GM21515 (cell line): ENCODE data around the gene RPTOR.

ENCODE experiments used
- ATAC-seq: cut with Tn5 transposase; IDR thresholded peaks from one replicate; pipeline ENCODE4 v1.9.1; 2021; ENCODE audit not compliant: unreplicated experiment

The RPTOR gene

DNA sequence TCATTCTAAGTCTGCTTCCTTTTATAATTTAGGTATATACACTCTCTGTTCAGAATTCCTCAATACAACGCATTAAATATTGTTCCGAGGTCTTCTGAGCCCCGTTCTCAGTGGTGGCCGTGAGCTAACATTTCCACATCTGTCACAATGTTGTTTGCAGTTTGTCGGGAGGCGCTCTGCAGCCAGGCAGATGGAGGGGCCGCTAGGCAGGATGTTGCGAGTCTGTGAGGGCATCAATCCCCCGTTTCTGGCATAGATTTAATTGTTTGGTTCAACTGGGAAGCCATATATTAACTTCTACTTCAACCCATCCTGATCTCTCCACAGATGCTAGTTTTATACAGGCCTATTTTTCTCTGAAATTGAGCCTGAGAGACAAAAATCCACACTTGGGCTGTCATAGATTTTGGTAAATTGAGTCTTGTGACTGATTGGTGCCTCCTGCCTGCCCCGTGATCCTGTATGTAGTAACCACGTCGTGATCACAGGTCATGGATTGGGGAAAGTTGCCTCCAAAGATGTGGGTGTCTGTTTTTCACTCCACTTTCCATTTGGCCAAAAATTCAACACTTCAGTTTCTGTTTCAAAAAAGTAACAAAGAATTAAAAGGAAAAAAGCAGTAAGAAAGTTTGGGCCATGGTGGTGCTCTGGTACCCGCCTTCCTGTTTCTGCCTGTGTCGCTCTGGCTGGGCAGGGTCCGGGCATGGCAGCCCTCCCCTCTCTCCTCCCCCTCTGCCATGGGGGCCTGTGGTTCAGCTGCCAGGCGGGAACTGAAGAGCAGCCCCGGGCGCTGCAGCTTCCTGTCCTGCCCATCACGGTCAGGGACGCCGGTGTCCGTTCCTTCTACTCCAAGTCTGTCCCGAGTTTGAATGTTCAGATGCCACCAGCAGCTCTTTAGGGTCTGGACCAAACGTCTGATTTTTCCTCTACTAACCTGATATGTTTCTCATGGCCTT is 41.5 kb downstream of the RPTOR start:
- ATAC-seq, result no peak

GRCh38 chr17:80586846-80587228 is 42.2 kb downstream of the RPTOR start:
- no peak for ATAC-seq

GRCh38 chr17:80588702-80589383 is 44.2 kb downstream of the RPTOR start:
- ATAC-seq, result no peak

DNA sequence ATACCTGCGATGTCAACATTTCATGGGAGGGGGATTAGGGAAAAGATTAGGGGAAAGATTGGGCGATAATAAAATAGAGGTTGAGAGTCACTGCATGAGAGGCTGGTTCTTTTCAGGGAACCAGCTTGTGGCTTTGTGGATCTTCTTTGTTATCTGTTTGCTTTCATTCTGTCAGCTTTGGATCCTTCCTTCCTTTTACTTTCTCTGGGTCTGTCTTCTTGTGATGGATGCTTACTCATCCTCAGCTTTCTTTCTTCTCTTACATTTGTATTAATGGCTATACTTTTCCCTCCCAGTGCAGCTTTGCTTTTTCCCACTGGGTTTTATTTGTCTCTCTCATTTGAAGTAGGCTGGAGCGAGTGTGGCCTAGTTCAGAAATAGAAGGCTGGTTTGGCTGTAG is 47.1 kb downstream of the RPTOR start:
- no peak for ATAC-seq

- no peak for ATAC-seq
Observed at GRCh38 chr17:80592243-80592642, 47.6 kb downstream of the RPTOR start.

GRCh38 chr17:80593181-80593580 is 48.5 kb downstream of the RPTOR start:
- ATAC-seq, result no peak

- ATAC-seq, result no peak
Observed at GRCh38 chr17:80594431-80595269, 50.0 kb downstream of the RPTOR start.

DNA sequence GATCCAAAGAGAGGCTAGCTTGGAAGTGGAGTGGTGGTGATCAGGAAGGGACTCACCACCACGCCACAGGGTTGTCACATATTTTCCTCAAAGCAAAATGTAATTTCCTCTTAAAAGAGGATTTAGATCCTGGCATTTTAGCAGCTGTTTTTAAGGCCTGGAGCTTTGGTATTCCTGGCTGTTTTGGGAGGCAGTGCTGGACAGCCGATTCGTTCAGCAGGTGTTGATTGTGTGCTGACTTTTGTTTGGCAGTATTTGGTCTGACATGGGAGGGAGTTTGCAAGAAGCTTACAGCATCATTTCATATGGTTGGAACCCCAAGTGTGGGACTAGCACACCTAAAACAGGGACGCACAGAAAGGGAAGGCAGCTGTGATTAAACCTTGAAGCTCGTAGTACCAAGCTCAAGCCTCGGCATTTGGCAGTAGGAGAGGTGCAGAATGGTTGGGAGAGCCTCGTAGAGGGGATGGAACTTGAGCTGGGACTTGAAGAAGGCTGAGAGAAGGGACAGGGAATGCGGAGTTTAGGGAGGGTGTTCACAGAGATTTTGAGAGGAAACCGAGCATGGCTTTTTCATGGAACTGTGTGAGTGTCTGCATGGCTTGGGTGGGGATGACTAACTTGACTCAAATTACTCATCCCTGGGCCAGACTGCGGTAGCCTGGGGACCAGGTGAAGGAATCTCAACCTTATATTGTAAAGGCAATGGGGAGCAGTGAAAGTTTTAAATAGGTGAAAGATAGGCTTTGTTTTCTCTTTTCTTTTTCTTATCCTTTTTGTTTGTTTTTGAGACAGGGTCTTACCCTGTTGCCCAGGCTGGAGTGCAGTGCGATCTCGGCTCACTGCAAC is 52.3 kb downstream of the RPTOR start:
- no peak for ATAC-seq

GRCh38 chr17:80598813-80599545 is 54.3 kb downstream of the RPTOR start:
- ATAC-seq, result no peak

DNA sequence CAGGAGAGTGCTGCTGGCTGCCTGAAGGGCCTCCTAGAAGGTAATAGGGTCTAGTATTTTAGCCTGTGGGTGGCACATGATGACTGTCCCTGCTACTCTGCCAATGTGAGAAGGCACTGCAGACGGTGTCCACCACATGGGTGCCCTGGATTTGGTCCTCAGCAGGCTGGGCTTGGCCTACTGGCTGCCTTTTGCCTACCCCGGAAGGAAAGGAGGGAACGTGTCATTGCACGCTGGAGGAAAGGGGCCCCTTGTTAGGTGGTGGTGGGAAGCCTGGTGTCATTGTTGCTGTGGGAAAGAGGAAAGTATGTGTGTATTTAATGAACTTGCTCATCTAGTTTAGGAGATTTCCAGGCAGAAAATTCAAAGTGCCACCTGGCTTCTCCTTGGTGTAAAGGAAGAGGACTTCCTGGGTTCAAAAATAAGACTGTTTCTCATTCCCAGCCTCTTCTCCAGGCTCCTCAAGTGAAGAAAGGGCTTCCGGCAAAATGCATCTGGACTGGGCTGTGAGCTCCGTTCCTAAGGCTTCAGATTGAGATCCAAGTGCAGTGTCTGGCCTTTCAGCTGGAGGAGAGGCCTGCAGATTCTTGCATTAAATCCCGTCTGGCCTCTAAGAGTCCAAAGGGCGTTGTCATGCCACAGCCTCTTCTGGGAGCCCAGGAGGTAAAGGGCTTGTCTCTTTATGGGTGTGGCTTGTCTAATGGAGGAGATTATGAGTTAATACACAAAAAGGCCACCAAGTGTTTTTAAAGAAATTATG is 55.1 kb downstream of the RPTOR start:
- ATAC-seq, result no peak

DNA sequence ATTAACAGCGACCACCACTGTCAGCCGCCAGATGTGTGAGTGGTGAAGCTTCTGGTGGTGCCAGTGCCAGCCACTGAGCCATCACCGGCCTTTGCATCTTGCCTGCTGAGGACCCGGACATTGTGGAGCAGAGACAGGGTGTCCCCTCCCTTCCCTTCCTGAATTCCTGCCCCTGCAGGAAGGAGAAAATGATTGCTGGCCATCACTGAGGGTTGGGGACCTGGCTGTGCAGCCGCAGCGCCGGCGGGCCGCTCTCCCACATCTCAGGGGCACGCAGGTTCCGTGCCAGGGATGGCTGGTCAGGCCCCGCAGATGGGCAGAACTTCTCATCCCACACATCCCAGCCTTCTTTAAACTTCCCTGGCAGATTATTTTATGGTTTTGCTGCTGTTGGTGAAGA is 56.5 kb downstream of the RPTOR start:
- no peak for ATAC-seq

DNA sequence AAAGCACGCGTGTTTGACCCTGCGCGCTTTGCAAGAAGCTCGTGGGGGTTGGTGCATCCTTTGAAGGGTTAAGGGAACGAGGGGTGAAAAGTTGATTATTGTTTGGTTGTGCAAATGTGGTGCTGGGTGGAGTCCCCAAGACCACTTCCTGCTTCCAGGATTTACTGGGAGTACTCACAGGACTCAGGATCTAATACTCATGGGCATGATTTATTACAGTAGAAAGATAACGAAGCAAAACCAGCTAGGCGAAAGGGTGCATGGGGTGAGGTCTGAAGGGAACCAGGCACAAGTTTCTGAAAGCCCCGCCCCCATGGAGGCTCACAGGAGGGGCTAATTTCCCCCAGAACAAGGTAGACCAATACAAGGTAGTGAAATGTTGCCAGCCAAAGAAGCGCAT is 58.8 kb downstream of the RPTOR start:
- ATAC-seq, result no peak

DNA sequence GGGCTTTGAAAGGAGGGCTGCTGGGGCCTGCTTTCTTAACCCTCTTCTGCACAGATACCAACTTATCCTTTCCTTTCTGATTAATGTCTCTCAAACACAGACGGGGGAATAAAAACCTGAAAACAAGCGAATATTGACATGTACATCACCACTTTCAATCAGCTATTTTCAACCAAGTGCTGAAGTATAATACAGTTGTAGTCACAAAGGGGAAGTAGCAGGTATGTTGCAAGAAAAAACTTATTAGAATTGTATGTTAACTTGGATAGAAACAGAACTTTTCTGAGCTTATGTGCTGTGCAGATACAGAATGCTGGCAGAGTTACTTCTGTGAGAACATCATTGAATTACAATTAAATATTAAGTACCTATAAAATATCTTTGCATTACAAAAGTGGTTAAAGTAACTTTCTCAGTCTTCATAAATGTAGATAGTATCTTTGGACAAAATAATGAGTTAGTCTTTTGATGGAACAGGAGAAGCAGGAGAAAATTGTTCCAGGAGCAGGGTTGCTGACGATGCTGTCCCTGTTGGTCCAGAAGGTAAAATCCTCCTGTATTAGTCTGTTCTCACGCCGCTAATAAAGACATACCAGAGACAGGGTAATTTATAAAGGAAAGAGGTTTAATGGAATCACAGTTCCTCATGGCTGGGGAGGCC is 59.5 kb downstream of the RPTOR start:
- no peak for ATAC-seq

- no peak for ATAC-seq
Observed at GRCh38 chr17:80604670-80605010, 60.0 kb downstream of the RPTOR start.

DNA sequence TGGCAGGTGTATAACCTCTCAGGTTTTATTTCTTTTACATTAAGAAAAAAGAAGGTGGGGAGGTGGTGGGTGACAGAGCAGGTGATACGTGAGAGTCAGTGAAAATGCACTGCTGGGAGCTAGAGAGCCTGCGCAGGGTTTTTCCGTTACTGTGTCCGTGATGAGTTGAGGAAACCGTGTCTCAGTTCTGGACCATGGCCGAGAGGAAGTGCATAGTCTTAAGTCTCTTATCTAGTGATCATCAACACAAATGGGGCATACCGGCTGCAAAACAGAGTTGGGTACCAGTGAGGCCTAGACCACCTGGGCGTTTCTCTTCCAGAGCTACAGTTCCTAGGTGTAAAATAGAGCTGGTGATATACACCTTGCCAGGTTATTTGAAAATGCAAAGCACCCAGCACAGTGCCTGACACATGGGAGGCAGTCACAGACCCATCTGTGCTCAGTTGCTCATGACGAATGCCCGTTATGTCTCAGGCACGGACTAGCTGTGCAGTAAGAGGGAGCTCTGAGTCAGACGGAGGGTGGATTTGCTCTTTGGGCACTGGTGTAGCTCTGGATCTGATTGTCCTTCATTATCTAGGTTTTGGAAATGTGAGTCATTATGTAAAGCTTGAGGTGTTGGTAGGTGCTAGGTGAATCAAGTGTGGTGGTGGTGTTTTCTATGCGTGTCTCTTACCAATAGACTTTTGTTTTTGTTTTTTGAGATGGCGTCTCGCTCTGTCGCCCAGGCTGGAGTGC is 60.9 kb downstream of the RPTOR start:
- ATAC-seq, result peak; percentile 63

DNA sequence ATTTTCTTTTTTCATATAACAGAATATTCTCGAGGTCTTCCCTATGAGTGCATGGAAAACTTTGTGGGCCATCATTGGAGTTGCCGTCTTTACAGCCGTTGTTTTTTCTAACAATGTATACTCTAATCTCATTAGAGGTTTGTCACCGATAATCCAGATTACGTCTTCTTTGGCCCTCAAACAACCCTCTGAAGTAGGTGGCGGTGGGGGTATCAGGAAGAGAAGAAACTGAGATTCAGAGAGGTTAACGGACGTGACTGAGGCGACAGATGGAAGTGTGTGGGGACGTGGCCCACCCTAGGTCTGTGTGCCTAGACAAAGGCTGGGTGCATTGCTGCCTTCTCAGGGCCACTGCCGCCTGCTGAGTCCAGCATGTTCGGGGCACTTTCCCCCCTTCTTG is 63.7 kb downstream of the RPTOR start:
- no peak for ATAC-seq

- no peak for ATAC-seq
Observed at GRCh38 chr17:80609757-80610156, 65.1 kb downstream of the RPTOR start.

- no peak for ATAC-seq
Observed at GRCh38 chr17:80611816-80612215, 67.2 kb downstream of the RPTOR start.
